T-cell (primary cell): ENCODE data around the gene CHURC1. TPM values are rescaled to one million over a fixed set of nuclear protein-coding genes. Genes with fewer than 3 reads are reported as not detected.

Experiments
- ATAC-seq, 4 experiments: fragments of 200-7000 bp in 3 of 4; fragments of 150-1000 bp in 1 of 4; cut with Tn5 transposase; replicated peaks in 1 of 4; 1 replicate in 3 of 4; 2 replicates in 1 of 4; pipeline ENCODE4 v1.10.0; 2021; ENCODE audit warnings: moderate library complexity in 3 of 4, mild to moderate bottlenecking in 2 of 4, moderate number of reproducible peaks in 1 of 4
- CTCF ChIA-PET, 2 donors: fragments of 300-600 bp; sonication (Branson Sonifier 250); formaldehyde crosslinking; loops; one replicate each; lab custom pipeline; 2022; ENCODE audit warnings: antibody characterized with exemption in 2 of 2; lab: Charles Lee
- POLR2A ChIA-PET, 2 donors: fragments of 300-600 bp; sonication (Branson Sonifier 250); formaldehyde crosslinking; loops; one replicate each; lab custom pipeline; 2022; ENCODE audit warnings: antibody characterized with exemption in 2 of 2; lab: Charles Lee
- DNase-seq, 35 experiments: peaks; one replicate each; pipeline versions ENCODE4 v3.0.0 to v3.0.0-alpha.2; 2013 to 2023
- H3K27ac ChIP-seq: one replicate; pipeline ENCODE4 v1.5.1; 2013; ENCODE audit warnings: low read length
- H3K27me3 ChIP-seq, 2 experiments: replicated peaks in 1 of 2; 1 replicate in 1 of 2; 2 replicates in 1 of 2; pipeline versions ENCODE4 v1.6.1 to v1.7.0; 2013; ENCODE audit warnings: low read length in 1 of 2, mixed read lengths in 1 of 2; ENCODE audit not compliant: control insufficient read depth in 2 of 2, insufficient read depth in 2 of 2; ENCODE audit errors: extremely low read depth in 1 of 2
- H3K36me3 ChIP-seq, 2 donors: 1 replicate in 1 of 2; 2 replicates in 1 of 2; pipeline versions ENCODE4 v1.6.1 to v1.7.0; 2013; ENCODE audit warnings: low read length in 1 of 2; ENCODE audit not compliant: control insufficient read depth in 2 of 2, insufficient read depth in 1 of 2; ENCODE audit errors: extremely low read depth in 1 of 2
- H3K4me1 ChIP-seq, 2 experiments: 1 replicate in 1 of 2; 2 replicates in 1 of 2; pipeline versions ENCODE4 v1.6.1 to v1.7.0; 2013; ENCODE audit warnings: low read length in 2 of 2, mixed read lengths in 1 of 2; ENCODE audit not compliant: insufficient read depth in 2 of 2, control insufficient read depth in 1 of 2; ENCODE audit errors: extremely low read depth in 1 of 2
- H3K4me3 ChIP-seq, 2 donors: 1 replicate in 1 of 2; 2 replicates in 1 of 2; pipeline versions ENCODE4 v1.5.1 to v1.7.0; 2013; ENCODE audit warnings: mild to moderate bottlenecking in 2 of 2, low read length in 1 of 2, moderate library complexity in 1 of 2; ENCODE audit not compliant: control insufficient read depth in 1 of 2; ENCODE audit errors: extremely low read depth in 1 of 2
- H3K9me3 ChIP-seq: 2 replicates; pipeline ENCODE4 v1.7.0; 2013
- H3K27ac Mint-ChIP-seq, 2 donors: one replicate each; pipeline ENCODE4 v1.8.0; 2020 to 2021; ENCODE audit warnings: mild to moderate bottlenecking in 2 of 2, mixed read lengths in 2 of 2
- H3K27me3 Mint-ChIP-seq, 2 donors: one replicate each; pipeline ENCODE4 v1.8.0; 2021 to 2022; ENCODE audit warnings: mixed read lengths in 2 of 2
- H3K36me3 Mint-ChIP-seq: one replicate; pipeline ENCODE4 v1.8.0; 2021; ENCODE audit warnings: mixed read lengths
- H3K4me1 Mint-ChIP-seq, 3 donors: one replicate each; pipeline ENCODE4 v1.8.0; 2020 to 2022; ENCODE audit warnings: mixed read lengths in 3 of 3, mild to moderate bottlenecking in 1 of 3
- H3K4me3 Mint-ChIP-seq, 3 donors: one replicate each; pipeline ENCODE4 v1.8.0; 2020 to 2022; ENCODE audit warnings: mild to moderate bottlenecking in 3 of 3, mixed read lengths in 3 of 3, moderate library complexity in 3 of 3
- H3K9me3 Mint-ChIP-seq, 3 donors: one replicate each; pipeline ENCODE4 v1.8.0; 2020 to 2022; ENCODE audit warnings: mixed read lengths in 3 of 3
- WGBS: methylation state at CpG from one replicate; pipeline ENCODE4 v1.1.5; 2013; ENCODE audit warnings: missing lambda C conversion rate; ENCODE audit not compliant: insufficient coverage; 5-methylcytosine and 5-hydroxymethylcytosine counted together
- total RNA-seq, 35 experiments: library from RNA in 6 of 35; stranded (reverse) in 6 of 35; fragments of 120-200 nt in 1 of 35; gene quantifications; one replicate each; pipeline versions ENCODE4 v1.2.1 to v1.2.4 and lab custom pipeline; 2013 to 2026

The CHURC1 gene
- total RNA-seq, 5 donors from 2014 or later (not counting 1 experiment from before 2014, with no cell fraction given), result 57.6 to 99.7 (median 91.1) TPM

DNA sequence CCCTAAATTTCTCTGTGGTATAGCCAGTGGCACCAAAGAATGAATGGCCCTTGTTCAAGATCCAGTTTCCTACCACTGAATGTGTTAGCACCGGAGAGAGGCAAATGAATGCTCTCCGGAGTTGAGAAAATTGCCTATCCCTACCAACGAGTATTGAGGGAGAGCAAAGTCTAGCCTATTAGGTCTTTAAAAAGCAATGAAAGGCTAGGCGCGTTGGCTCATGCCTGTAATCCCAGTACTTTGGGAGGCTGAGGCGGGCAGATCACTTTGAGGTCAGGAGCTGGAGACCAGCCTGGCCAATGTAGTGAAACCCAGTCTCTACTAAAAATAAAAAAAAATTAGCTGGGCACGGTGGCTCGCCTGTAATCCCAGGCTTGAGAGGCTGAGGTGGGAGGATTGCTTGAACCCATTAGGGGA, 58.8 kb downstream of the CHURC1 start:
- 100% methylated on average over 2 of the region's 8 CpGs for WGBS
- no peak overlapping the region for H3K27ac Mint-ChIP-seq
- ATAC-seq (no peak), DNase-seq (peak in 1 of 35 experiments; percentile 4)
- H3K36me3 Mint-ChIP-seq, result no peaks in the 10 kb centered on the region
- no peaks in the 10 kb centered on the region for H3K27me3 Mint-ChIP-seq
- H3K9me3 Mint-ChIP-seq, result no peaks in the 10 kb centered on the region
- H3K4me1 Mint-ChIP-seq, result peaks cover 20 to 24% (median 23%) of the 10 kb centered on the region in 3 donors
- Histone ChIP-seq H3K27ac (no peak overlapping the region), H3K4me3 (no peak overlapping the region), H3K9me3 (no peaks in the 10 kb centered on the region), H3K27me3 (peaks cover 0 to 12% of the 10 kb centered on the region in 2 experiments), H3K36me3 (no peaks in the 10 kb centered on the region), H3K4me1 (peaks cover 0 to 16% of the 10 kb centered on the region in 2 experiments)
- CTCF ChIA-PET, result no interaction called here
- peak overlapping the region; percentile 79 to 88 (median 83) for H3K4me3 Mint-ChIP-seq
- POLR2A ChIA-PET, result no interaction called here

DNA sequence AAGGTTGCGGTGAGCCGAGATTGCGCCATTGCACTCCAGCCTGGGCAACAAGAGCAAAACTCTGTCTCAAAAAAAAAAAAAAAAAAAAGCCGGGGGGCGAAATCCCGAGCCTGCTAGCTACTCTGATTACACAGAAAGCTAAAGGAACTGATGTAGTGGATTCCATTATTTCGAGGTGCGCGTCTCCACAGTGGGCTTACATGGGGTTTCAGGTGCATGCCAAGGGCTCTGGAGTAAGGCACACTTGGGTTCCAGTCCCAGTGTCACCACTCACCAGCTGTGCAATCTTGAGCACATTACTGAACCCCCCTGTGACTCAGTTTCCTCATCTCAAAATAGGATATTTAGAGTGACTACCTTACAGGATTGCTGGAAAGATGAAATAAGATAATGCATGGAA, 59.6 kb downstream of the CHURC1 start:
- H3K27ac Mint-ChIP-seq, result no peak overlapping the region
- H3K9me3 ChIP-seq, result no peaks in the 10 kb centered on the region
- H3K36me3 ChIP-seq, result no peaks in the 10 kb centered on the region
- no peaks in the 10 kb centered on the region for H3K27me3 Mint-ChIP-seq
- DNase-seq (no peak), ATAC-seq (no peak)
- CTCF ChIA-PET, result interaction anchor here (0.6 to 0.7 kb wide), 2 partner anchors 10 to 181 kb away, joined by 3 read pairs; no protein-coding TSS in a partner anchor
- no peak overlapping the region for H3K27ac ChIP-seq
- peaks cover 0 to 12% of the 10 kb centered on the region in 2 experiments for H3K27me3 ChIP-seq
- no peaks in the 10 kb centered on the region for H3K9me3 Mint-ChIP-seq
- H3K4me1 Mint-ChIP-seq, result peaks cover 14 to 21% (median 16%) of the 10 kb centered on the region in 3 donors
- no peaks in the 10 kb centered on the region for H3K36me3 Mint-ChIP-seq
- POLR2A ChIA-PET, result interaction anchor here in 1 of 2 donors (0.6 kb wide), 1 partner anchor 1103 kb away, joined by 4 read pairs; no protein-coding TSS in a partner anchor
- WGBS, result 100% methylated on average over 3 of the region's 9 CpGs
- no peak overlapping the region for H3K4me3 ChIP-seq
- H3K4me1 ChIP-seq, result peaks cover 0 to 16% of the 10 kb centered on the region in 2 experiments
- no peak overlapping the region for H3K4me3 Mint-ChIP-seq

DNA sequence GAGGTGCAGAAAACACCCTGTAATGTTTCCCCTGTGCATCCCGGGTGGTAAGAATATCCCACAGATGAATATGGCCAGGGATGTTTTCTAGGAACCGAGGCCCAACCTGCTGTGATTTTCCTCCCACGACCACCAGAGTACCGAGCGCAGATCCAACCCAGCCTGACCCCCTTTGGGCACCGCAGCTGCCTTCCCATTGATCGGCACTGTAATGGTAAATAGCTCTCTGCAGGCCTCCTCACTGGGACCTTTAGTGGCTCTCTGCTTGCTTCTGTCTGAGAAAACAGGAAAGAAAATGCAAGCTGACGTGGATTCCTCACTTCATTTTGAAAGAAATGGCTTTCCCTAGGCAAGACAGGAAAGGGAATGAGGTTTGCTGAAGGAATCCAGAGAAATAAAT, 60.3 kb downstream of the CHURC1 start:
- Histone ChIP-seq H3K4me1 (peaks cover 0 to 16% of the 10 kb centered on the region in 2 experiments), H3K4me3 (no peak overlapping the region), H3K27ac (no peak overlapping the region), H3K27me3 (peaks cover 0 to 12% of the 10 kb centered on the region in 2 experiments), H3K36me3 (no peaks in the 10 kb centered on the region), H3K9me3 (no peaks in the 10 kb centered on the region)
- no peak for DNase-seq
- Mint-ChIP-seq H3K9me3 (no peaks in the 10 kb centered on the region), H3K4me3 (no peak overlapping the region), H3K27ac (no peak overlapping the region), H3K27me3 (no peaks in the 10 kb centered on the region), H3K4me1 (peaks cover 14 to 21% (median 16%) of the 10 kb centered on the region in 3 donors), H3K36me3 (no peaks in the 10 kb centered on the region)
- 100% methylated on average over 2 of the region's 8 CpGs for WGBS
- POLR2A ChIA-PET, result interaction anchor here in 1 of 2 donors (0.6 kb wide), 1 partner anchor 226 kb away, joined by 3 read pairs; no protein-coding TSS in a partner anchor
- CTCF ChIA-PET, result interaction anchor here (0.6 to 0.7 kb wide), 2 partner anchors 13 to 25 kb away, joined by 3 read pairs; no protein-coding TSS in a partner anchor
- no peak for ATAC-seq

GRCh38 chr14:64979336-64980074, 65.2 kb downstream of the CHURC1 start:
- ChIA-PET CTCF (no interaction called here), POLR2A (interaction anchor here in 1 of 2 donors (0.7 kb wide), 3 partner anchors 10 to 280 kb away, joined by 3 to 5 read pairs (median 3); no protein-coding TSS in a partner anchor)
- Mint-ChIP-seq H3K27me3 (peaks cover 0 to 4% of the 10 kb centered on the region in 2 donors), H3K4me3 (no peak overlapping the region), H3K27ac (no peak overlapping the region), H3K4me1 (peaks cover 8 to 11% (median 8%) of the 10 kb centered on the region in 3 donors), H3K36me3 (no peaks in the 10 kb centered on the region), H3K9me3 (no peaks in the 10 kb centered on the region)
- no peaks in the 10 kb centered on the region for H3K9me3 ChIP-seq
- H3K27me3 ChIP-seq, result peaks cover 0 to 2% of the 10 kb centered on the region in 2 experiments
- ATAC-seq (no peak), DNase-seq (no peak)
- peaks cover 0 to 4% of the 10 kb centered on the region in 2 experiments for H3K4me1 ChIP-seq
- H3K4me3 ChIP-seq, result no peak overlapping the region
- H3K36me3 ChIP-seq, result no peaks in the 10 kb centered on the region
- no peak overlapping the region for H3K27ac ChIP-seq
- WGBS, result 100% methylated on average over 1 of the region's 5 CpGs

DNA sequence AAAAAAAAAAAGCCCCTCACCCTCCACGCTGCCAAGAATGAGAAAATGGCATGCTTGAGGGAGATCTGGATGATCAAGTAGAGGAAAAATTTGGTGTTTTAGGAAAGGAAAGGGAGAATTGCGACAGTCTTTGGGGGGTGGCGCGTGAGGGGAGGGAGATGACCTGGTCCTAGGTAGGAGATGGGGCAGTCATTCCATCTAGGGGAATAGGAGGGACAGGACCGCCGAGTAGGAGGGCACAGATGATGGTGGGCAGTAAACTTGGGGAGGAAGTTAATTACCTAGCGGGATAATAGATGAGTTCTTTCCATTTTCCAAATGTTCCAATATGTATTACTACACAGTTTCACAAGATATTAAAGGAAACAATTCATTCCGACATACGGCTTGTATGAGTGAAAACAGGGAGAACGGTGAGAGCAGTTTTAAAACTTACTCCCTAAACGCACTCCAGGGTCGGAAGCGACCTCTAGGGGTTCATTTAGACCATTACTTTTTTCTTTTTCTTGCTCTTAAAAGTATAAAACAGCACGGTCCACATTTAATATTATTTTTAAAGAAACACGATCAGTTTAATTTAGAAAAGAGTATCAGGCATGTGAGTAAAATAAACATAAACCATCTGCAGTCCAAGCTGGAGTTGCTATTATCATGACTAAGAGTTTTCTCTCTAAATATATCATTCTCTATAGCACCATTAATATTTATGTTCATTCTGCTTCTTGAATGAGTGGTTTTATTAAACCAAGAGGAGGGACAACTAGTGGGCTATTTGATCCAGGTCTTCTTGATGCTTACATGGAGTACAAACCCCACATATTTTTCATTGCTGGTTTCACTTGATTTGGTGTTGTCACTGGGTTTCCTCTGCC, 69.4 kb downstream of the CHURC1 start:
- Histone ChIP-seq H3K4me1 (peaks cover 15 to 16% of the 10 kb centered on the region in 2 experiments), H3K9me3 (no peaks in the 10 kb centered on the region), H3K27me3 (peaks cover 0 to 2% of the 10 kb centered on the region in 2 experiments), H3K4me3 (no peak overlapping the region), H3K36me3 (no peaks in the 10 kb centered on the region), H3K27ac (no peak overlapping the region)
- Mint-ChIP-seq H3K27me3 (peaks cover 0 to 4% of the 10 kb centered on the region in 2 donors), H3K36me3 (no peaks in the 10 kb centered on the region), H3K4me3 (peak overlapping the region; percentile 13 to 59 (median 46)), H3K9me3 (no peaks in the 10 kb centered on the region), H3K27ac (peak overlapping the region; percentile 3 to 45), H3K4me1 (peaks cover 24 to 35% (median 33%) of the 10 kb centered on the region in 3 donors)
- DNase-seq (peak in 16 of 35 experiments; percentile 18 to 70 (median 33)), ATAC-seq (no peak)
- WGBS, result 27% methylated on average over 3 of the region's 15 CpGs
- POLR2A ChIA-PET, result no interaction called here
- CTCF ChIA-PET, result interaction anchor here (0.5 to 1.5 kb wide), 8 partner anchors 10 to 160 kb away, joined by 3 to 9 read pairs (median 3); partner anchors contain the start of gene CHURC1 (in 1 of the 2)
